ENCODE measurements around the gene EN1.

- no peak for TF ChIP-seq POLR2AphosphoS5 (IDR thresholded peaks at IDR 0.05)
- no peak for TF ChIP-seq CTCF (IDR thresholded peaks at IDR 0.05)
Measured at GRCh38 chr2:118861242-118861641, 13.8 kb upstream of the EN1 start.

All from transverse colon (tissue), 4 donors.